Activated CD4-positive, CD25-positive, alpha-beta regulatory T cell treated with anti-CD3 and anti-CD28 coated beads, Interleukin-2, amount 50 U/mL, for 24 hours (primary cell): ENCODE results near the gene MRPL12.

Experiments used
- ATAC-seq, 2 donors: fragments of 150-1000 bp; cut with Tn5 transposase; one replicate each; pipeline ENCODE4 v1.10.0; 2021; ENCODE audit warnings: mild to moderate bottlenecking in 1 of 2, moderate library complexity in 1 of 2

MRPL12 gene

GRCh38 chr17:81741594-81742452 is 38.7 kb downstream of the MRPL12 start:
- ATAC-seq = no peak
